ENCODE results near the gene MS4A15. TPM values are rescaled to one million over a fixed set of nuclear protein-coding genes. Genes with fewer than 3 reads are reported as not detected.
A peak's percentile ranks its signal among the peaks of the same experiment; 100 is the strongest.

The MS4A15 gene
- total RNA-seq, 2 donors from 2014 or later = not detected

DNA sequence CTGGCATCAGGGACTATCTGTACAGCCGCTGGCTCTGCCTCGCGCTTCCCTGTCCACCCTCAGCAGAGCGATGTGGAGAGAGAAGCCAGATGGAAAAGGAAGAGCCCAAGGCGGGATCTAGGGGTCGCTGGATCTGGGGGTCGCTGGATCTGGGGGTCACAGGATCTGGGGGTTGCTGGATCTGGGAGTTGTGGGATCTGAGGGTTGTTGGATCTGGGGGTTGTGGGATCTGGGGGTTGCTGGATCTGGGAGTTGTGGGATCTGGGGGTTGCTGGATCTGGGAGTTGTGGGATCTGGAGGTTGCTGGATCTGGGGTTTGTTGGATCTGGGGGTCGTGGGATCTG, 26.4 kb downstream of the MS4A15 start:
- DNase-seq (ENCODE audit: low spot score in 2 of 2) = no peak
- no peak for ATAC-seq
- H3K9me3 Mint-ChIP-seq = no peaks in the 10 kb centered on the region
- H3K36me3 Mint-ChIP-seq = no peaks in the 10 kb centered on the region
- H3K27ac Mint-ChIP-seq = no peak overlapping the region

DNA sequence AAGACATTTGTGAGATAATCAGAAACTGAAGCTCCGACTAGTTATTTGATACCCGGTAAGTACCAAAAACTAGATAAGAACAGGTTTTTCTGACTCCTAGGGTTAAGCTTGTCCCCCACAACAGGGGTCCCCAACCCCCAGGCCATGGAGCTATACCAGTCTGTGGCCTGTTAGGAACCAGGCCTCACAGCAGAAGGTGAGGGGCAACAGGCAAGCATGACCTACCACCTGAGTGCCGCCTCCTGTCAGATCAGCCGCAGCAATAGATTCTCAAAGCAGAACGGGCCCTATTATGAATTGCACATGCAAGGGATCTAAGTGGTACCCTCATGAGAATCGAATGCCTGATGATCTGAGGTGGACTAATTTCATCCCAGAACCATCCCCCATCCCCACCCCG, 27.2 kb downstream of the MS4A15 start:
- ATAC-seq (no peak), DNase-seq (ENCODE audit: low spot score in 2 of 2) (no peak)
- H3K36me3 Mint-ChIP-seq = no peaks in the 10 kb centered on the region
- no peak overlapping the region for H3K27ac Mint-ChIP-seq
- no peaks in the 10 kb centered on the region for H3K9me3 Mint-ChIP-seq

DNA sequence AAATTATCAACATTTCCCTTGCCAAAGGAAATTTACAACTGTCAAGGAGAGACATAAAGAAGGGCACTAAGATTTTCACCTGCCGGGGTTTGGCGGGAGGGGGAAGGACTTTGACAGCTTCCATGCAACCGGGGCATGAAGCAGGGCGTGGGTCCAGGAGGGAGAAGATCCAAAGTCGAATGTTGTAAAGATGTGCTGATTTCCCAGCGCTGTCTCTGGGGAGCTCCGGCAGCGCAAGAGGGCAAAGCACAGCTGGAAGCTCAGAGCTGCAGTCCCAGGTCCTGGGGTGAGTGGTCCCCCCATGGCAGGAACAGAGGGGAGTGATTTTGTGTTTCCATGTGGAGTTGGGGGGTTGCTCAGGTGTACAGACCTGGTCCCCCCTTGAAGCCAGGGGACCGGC, 28.5 kb downstream of the MS4A15 start, which contains the start of gene MS4A10:
Gene MS4A10 (plus strand): TSS at position 198 of the 400 bp plus-strand sequence. CDS start 5,003 bp downstream, outside the sequence.
- Mint-ChIP-seq H3K27ac (peak within 1 kb of the TSS in 1 of 2 donors; percentile 65), H3K36me3 (no peaks in the 10 kb centered on the region), H3K9me3 (no peaks in the 10 kb centered on the region)
- no peak for DNase-seq (ENCODE audit: low spot score in 2 of 2)
- ATAC-seq = no peak

DNA sequence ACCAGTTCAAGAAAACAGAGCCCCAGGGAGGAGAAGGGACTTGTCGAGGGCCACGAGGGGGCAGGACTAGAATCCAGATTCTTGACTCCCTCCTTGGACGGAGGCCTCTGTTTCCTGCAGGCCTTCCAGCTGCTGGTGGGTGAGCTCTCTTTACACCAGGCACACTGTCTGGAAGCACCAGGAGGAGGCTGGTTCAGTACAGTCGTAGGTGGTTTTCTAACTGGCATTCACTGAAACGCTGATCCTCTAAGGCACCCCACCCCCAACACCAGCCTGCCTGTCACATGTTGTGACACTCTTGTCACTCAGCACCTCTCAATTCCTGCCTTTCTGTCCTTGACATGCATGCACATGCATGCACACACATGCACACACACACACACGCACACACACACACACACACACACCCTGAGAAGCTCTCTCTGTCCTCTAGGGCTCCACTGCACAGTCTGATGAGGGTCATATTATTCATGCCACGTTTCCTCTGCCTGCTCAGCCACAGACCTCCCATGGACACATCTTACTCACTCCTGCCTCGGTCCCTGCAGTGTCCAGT, 29.2 kb downstream of the MS4A15 start:
- Mint-ChIP-seq H3K27ac (no peak overlapping the region), H3K9me3 (no peaks in the 10 kb centered on the region), H3K36me3 (no peaks in the 10 kb centered on the region)
- DNase-seq (ENCODE audit: low spot score in 2 of 2) (no peak), ATAC-seq (no peak)

DNA sequence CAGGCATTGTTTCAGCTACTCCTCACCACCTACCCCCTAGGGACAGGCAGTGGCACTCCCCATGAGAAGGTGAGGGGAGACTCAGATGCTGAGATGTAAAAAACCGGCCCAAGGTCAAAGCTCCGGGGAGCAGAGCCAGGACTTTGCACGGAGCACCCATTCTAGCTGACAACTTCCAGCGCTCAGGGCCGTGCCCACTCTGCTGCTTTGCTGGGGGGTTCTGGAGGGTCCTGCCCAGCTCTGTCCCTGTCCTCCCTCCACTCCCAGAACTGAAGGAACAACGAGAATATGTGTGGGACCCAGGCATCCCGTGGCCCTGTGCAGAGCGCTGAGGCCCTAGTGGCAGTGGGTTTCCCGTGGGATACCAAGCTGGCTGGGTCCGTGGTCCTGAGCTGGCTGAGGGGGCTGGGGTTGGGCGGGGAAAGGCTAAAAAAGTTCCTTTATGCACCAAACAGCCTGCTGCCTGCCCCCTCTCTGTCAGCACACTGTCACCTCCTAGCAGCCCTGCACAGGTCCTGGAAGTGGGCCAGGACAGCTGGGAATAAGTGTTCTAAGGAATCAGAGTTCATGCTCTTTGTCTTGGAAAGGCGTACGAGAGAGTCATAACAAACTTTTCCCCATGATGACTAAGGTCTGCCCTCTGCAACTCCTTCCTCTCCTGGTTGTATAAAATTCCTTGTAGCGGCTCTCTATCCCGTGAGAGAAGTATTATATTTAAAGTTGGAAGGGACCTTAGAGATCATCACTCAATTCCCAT, 30.3 kb downstream of the MS4A15 start:
- H3K27ac Mint-ChIP-seq = no peak overlapping the region
- DNase-seq (ENCODE audit: low spot score in 2 of 2) = no peak
- H3K36me3 Mint-ChIP-seq = no peaks in the 10 kb centered on the region
- ATAC-seq = no peak
- no peaks in the 10 kb centered on the region for H3K9me3 Mint-ChIP-seq

DNA sequence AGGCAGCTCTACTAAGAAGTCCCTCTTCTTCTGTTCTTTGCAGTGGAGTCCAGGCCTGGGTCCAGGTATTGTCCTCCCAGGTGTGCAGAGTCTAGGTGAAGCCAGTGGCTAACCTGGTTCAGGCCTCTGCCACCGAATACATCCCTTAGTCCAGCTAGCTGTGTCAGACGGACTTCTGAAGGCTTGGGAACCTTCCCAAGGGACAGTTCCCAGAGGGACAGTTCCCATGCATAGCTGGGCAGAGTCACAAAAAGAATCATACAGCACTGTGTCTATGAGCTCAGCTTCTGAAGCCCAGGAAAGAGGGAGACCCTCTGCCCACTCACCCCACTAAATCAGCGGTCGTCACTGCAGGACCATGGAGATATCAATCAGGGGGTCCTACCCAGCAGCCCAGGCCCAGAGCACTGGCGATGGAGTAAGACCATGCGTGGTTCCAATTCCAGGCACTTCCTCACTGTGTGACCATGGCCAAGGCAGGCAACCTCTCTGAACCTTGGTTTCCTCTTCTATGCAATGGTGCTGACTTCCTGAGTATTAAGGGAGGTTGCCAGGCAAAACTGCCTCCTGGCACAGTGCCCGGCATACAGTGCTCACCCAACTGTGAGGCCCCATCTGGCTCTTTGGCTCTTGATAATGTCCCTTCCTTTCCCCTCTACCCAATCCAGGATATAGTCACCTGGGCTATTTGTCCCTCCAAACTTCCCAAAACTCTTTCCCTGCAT, 31.9 kb downstream of the MS4A15 start:
- H3K9me3 Mint-ChIP-seq = no peaks in the 10 kb centered on the region
- ATAC-seq = no peak
- H3K27ac Mint-ChIP-seq = no peak overlapping the region
- no peaks in the 10 kb centered on the region for H3K36me3 Mint-ChIP-seq
- no peak for DNase-seq (ENCODE audit: low spot score in 2 of 2)

DNA sequence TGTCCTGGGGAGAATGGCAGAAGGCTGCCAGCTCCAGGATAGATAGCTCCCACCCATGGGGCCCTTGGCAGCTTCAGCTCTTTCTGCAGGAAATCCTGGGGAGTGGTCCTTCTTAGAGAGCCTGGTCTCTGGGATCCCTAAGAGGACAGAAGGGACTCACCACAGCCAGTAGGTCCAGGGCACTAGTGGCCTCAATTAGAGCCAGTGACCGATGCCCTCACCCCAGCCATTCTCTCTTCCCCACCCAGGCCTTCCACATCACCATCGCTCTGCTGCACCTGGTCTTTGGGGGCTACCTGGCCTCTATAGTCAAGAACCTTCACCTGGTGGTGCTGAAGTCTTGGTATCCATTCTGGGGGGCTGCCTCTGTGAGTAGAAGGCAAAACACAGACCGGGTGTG, 34.1 kb downstream of the MS4A15 start:
- DNase-seq (ENCODE audit: low spot score in 2 of 2) (no peak), ATAC-seq (no peak)
- H3K9me3 Mint-ChIP-seq = no peaks in the 10 kb centered on the region
- no peaks in the 10 kb centered on the region for H3K36me3 Mint-ChIP-seq
- H3K27ac Mint-ChIP-seq = no peak overlapping the region

DNA sequence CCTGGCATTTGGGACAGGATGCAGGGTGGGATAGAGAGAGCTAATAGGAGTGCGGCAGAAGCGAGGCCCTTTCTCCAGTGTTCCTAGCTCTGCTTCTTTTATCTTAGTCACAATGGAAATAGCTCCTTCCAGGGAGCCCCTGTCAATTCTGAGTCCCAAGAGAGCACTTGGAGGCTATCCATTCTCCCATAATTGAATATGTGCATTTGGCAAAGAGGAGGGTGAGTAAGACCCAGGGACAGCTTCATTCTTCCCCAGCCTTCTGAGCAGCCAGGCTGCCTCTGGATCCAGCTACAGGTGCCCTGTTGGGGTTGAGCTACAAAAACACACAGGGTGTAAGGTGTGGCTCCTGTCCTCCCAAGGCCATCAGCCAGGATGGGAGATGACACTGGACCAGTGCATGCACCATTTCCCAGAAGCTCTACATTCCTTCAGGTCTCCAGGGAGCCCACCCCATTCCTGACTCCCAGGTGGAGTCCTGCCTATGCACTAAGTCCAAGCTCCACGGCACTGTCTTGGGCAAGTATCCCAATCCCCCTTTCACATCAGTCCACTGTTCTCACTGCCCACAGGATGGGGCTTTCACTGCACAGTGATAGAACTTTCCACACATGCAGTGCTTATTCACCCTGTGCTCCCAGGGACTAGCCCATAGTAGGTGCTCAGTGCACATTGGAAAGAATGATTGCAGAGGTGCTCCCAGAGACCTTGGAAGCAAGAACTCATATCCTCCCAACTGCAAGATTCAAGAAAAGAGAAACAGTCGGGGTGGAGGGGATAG, 34.7 kb downstream of the MS4A15 start:
- no peaks in the 10 kb centered on the region for H3K9me3 Mint-ChIP-seq
- DNase-seq (ENCODE audit: low spot score in 2 of 2) = no peak
- no peak overlapping the region for H3K27ac Mint-ChIP-seq
- no peaks in the 10 kb centered on the region for H3K36me3 Mint-ChIP-seq
- no peak for ATAC-seq

DNA sequence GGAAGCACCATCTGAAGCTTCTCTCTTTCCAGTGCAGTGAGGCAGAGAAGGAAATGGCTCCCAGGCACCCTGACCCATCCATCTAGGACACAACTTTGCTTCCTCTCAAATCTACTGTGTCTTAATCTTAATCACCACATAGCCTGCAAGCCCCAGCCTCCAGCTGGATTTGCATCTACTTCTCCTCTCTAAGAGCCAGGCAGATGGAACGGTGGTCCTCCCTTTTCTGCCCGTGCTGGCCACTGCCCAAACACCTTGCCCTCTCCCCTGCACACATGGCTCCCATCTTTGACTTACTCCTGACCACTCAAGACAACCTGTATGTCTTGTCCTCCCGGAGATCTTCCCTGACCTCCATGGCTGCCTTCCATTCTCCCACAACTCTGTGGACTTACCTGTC, 35.9 kb downstream of the MS4A15 start:
- Mint-ChIP-seq H3K27ac (peak overlapping the region in 1 of 2 donors; percentile 4), H3K36me3 (no peaks in the 10 kb centered on the region), H3K9me3 (no peaks in the 10 kb centered on the region)
- DNase-seq (ENCODE audit: low spot score in 2 of 2) = no peak
- no peak for ATAC-seq

DNA sequence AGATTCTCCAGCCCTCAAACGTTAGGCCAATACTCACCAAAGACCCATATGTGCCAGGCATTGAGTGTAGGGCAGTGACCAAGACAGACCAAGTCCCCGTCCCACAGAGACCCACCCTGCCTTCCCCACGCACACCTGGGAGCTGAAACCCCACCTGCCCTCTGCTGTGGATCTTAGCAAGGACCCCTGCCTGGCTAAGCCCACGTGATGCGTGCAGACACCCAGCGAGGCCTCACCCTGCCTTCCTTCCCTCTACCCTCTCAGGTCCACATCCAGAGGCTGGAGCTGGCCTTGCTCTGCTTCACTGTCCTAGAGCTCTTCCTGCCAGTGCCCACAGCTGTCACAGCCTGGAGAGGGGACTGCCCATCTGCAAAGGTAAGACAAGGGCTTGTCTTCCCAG, 38.6 kb downstream of the MS4A15 start:
- no peaks in the 10 kb centered on the region for H3K9me3 Mint-ChIP-seq
- no peak for ATAC-seq
- H3K36me3 Mint-ChIP-seq = no peaks in the 10 kb centered on the region
- peak overlapping the region in 1 of 2 donors; percentile 31 for H3K27ac Mint-ChIP-seq
- no peak for DNase-seq (ENCODE audit: low spot score in 2 of 2)

DNA sequence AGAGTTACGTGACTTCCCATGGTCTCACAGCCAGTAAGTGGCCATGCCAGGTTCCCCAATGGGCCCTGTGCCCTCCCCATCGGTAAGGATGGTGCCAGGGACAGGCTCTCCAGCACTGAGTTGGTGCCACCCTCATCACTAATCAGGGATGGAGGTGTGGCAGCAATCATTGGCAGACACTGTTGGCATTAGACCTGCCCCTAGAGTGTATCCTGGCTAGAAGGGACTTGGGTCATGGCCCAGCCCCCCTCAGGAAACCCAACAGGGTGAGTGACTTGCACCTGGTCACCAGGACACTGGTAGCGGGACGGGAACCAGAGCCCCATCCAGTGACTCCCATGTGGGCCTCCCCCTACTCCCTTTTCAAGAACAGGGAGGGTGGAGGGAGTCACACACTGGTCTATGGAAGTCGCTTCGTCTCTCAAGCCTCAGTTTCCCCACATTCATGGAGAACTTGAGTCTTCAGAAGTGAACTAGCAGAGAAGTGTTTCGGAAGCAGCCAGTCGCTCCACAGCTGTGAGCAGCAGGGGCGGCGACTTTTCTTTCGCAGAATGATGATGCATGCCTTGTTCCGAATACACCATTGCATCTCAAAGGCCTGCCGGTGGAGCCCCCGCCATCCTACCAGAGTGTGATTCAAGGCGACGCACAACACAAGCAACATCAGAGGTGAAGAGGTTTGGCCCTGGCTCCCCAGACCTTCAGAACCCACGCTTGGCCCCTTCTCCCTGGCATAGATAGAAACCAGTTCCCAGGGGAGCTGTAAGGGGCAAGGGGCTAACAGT, 41.4 kb downstream of the MS4A15 start:
- DNase-seq (ENCODE audit: low spot score in 2 of 2) (no peak), ATAC-seq (no peak)
- no peaks in the 10 kb centered on the region for H3K9me3 Mint-ChIP-seq
- no peak overlapping the region for H3K27ac Mint-ChIP-seq
- H3K36me3 Mint-ChIP-seq = no peaks in the 10 kb centered on the region

DNA sequence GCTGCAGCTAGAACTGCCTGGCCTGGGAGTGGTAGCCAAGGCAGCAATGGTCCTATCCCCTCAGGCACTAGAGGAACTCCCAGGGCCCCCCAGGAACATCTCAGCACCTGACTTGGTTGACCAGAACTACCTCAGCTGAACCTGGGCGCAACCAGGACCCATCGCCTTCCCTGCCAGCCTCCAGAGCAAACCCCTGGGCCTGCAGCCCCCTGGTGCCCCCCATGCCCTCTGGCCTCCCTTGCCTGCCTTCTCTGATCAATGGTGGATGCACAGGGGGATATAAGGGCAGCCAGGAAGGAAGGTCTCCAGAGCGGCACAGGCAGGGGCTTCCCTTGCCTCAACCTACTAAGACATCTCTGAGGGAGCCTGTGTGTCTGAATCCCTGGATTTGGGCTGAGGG, 42.0 kb downstream of the MS4A15 start:
- ATAC-seq (no peak), DNase-seq (ENCODE audit: low spot score in 2 of 2) (no peak)
- Mint-ChIP-seq H3K27ac (no peak overlapping the region), H3K36me3 (no peaks in the 10 kb centered on the region), H3K9me3 (no peaks in the 10 kb centered on the region)

DNA sequence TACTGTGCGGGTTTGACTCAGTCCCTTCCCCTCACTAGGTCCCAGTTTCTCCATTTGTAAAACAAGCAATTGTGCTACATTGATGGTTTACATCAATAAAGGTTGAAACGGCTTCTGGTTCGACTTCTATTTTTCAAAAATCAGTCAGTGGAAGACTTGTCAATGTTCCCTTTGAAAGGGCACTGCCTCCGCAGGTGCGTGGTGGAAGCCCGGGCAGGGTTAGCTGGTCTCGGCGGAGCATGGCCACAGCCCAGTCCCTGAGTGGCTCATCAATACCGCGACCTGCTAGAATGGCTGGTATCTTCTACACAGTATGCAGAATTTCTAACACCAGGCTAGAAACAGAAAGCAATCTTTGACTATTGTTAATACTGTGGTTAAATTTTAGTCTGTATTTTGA, 44.5 kb downstream of the MS4A15 start:
- Mint-ChIP-seq H3K36me3 (no peaks in the 10 kb centered on the region), H3K9me3 (no peaks in the 10 kb centered on the region), H3K27ac (no peak overlapping the region)
- no peak for DNase-seq (ENCODE audit: low spot score in 2 of 2)
- ATAC-seq = no peak

DNA sequence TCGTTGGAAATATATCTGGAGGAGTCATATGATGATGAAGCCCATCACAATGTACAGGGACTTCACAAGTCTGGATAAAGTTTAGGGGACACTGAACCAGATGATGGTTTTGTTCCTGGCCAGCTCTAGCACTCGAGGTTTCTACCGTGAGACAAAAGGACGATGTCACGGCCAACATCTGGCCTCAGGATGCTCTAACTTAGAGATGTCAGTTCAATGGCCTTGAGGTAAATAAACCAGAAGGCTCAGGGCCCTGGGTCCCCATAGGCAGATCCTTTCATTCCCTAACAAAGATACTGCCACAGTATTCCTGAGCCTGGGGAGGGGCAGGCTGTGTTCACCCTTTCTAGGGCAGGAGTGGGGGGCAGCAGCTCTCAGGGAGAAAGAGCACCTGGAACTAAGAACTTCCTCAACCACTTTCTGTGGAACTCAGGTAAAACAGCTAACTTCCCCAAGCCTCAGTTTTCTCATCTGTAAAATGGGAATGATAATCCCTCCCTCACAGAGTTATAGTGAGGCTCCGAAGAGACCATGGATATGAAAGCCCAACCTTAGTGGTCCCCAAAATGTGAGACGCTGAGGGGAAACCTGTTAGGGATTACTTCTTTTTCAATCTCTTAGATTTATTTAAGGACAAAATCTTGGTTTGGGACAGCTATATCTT, 46.7 kb downstream of the MS4A15 start:
- H3K27ac Mint-ChIP-seq = no peak overlapping the region
- DNase-seq (ENCODE audit: low spot score in 2 of 2) (no peak), ATAC-seq (no peak)
- H3K36me3 Mint-ChIP-seq = no peaks in the 10 kb centered on the region
- no peaks in the 10 kb centered on the region for H3K9me3 Mint-ChIP-seq

DNA sequence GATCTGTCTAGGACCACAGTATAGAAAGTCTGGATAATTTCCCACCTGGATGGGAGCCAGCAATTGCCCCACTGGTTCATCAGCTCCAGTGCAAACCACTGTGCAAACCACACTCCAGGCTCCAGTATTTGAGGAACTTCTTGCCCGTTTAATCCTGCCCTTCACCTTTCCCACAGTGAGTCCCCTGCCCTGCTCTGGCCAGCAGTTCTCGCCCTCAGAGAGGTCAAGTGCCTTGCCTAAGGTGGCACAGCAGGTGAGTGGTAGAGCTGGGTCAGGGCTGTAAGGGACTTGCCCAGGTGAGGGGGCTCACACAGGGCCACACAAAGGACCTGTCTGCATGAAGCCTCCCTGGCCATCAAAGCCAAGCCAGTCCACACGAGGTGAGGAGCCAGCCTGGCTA, 52.6 kb downstream of the MS4A15 start:
- ATAC-seq (no peak), DNase-seq (ENCODE audit: low spot score in 2 of 2) (no peak)
- Mint-ChIP-seq H3K36me3 (no peaks in the 10 kb centered on the region), H3K9me3 (no peaks in the 10 kb centered on the region), H3K27ac (no peak overlapping the region)

DNA sequence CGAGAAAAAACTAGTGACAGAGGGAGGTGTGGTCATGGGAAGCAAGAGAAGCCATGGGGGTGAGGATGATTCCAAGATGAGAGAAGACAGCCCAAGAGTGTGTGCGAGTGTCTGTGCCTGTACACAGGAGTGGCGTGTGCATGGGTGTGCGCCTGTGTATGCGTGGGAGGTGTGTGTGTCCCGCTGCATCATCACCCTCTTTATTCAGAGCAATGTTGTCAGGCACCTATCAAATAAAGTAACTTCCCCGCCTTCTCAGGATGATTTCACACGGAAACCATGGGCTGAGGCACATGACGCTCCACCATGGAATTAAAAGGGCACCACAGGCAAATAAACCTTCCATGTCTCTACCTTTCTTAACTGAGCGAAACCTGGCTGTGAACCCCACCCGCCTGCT, 53.0 kb downstream of the MS4A15 start:
- H3K36me3 Mint-ChIP-seq = no peaks in the 10 kb centered on the region
- no peak for ATAC-seq
- DNase-seq (ENCODE audit: low spot score in 2 of 2) = no peak
- no peaks in the 10 kb centered on the region for H3K9me3 Mint-ChIP-seq
- H3K27ac Mint-ChIP-seq = no peak overlapping the region
